HCT116 (cell line): ENCODE measurements around the gene USP36. TPM values are rescaled to one million over a fixed set of nuclear protein-coding genes. Genes with fewer than 3 reads are reported as not detected.

Experiments
- ATAC-seq: fragments of 200-7000 bp; cut with Tn5 transposase; 2 replicates; pipeline ENCODE4 v1.9.1; 2020; ENCODE audit warnings: mild to moderate bottlenecking, moderate library complexity
- BruUV-seq: library from RNA; stranded (reverse); fragments of 400-500 nt; replicated peaks from 2 replicates; lab custom pipeline; 2021; lab: Mats Ljungman, UMichigan
- CTCF ChIA-PET: fragments of 300-600 bp; sonication (Branson Sonifier 250); formaldehyde crosslinking; loops from one replicate; lab custom pipeline; 2021; ENCODE audit warnings: antibody characterized with exemption; lab: Charles Lee
- POLR2A ChIA-PET: fragments of 300-600, 350-600 bp; sonication (Branson Sonifier 250); formaldehyde crosslinking; loops from one replicate; lab custom pipeline; 2021; ENCODE audit warnings: antibody characterized with exemption; lab: Charles Lee
- RAD21 ChIA-PET, 2 experiments: fragments of 300-600 bp; sonication (Branson Sonifier 250); formaldehyde crosslinking; loops; one replicate each; lab custom pipeline; 2023; ENCODE audit warnings: low total read pairs in 2 of 2; ENCODE audit not compliant: uncharacterized antibody in 2 of 2, unreplicated experiment in 2 of 2, low non-redundant PET in 1 of 2; lab: Charles Lee
- DNase-seq: peaks from one replicate; pipeline ENCODE4 v3.0.0-alpha.2; 2010; ENCODE audit warnings: low read depth, low spot score
- H2AFZ ChIP-seq: fragments of 200-600 bp; shearing (Covaris generic), sonication (generic); 2 replicates; pipeline ENCODE4 v1.6.1; 2017; ENCODE audit warnings: low read depth, mixed run types, mixed read lengths, antibody characterized with exemption, low read length; ENCODE audit not compliant: poor library complexity, severe bottlenecking
- H3K27ac ChIP-seq: 2 replicates; pipeline ENCODE4 v1.5.1; 2012; ENCODE audit warnings: low read depth, low read length
- H3K27me3 ChIP-seq: fragments of 200-600 bp; sonication (generic); 2 replicates; pipeline ENCODE4 v1.6.1; 2016; ENCODE audit warnings: mixed run types, low read length, mixed read lengths; ENCODE audit not compliant: insufficient read depth
- H3K36me3 ChIP-seq, 2 experiments: fragments of 200-500 bp in 1 of 2; fragments of 200-600 bp in 1 of 2; sonication (Bioruptor generic) in 1 of 2; sonication (generic) in 1 of 2; 2 replicates each; pipeline versions ENCODE4 v1.5.1 to v1.6.1; 2014 to 2016; ENCODE audit warnings: low read length in 2 of 2, inconsistent platforms in 1 of 2, mixed read lengths in 1 of 2, mixed run types in 1 of 2; ENCODE audit not compliant: insufficient read depth in 2 of 2, control insufficient read depth in 1 of 2
- H3K4me1 ChIP-seq, 2 experiments: fragments of 200-600 bp in 1 of 2; sonication (generic) in 1 of 2; 2 replicates each; pipeline versions ENCODE4 v1.5.1 to v1.6.1; 2012 to 2017; ENCODE audit warnings: low read length in 2 of 2, inconsistent platforms in 1 of 2, mild to moderate bottlenecking in 1 of 2, mixed read lengths in 1 of 2, mixed run types in 1 of 2, moderate library complexity in 1 of 2; ENCODE audit not compliant: insufficient read depth in 2 of 2, control insufficient read depth in 1 of 2
- H3K4me2 ChIP-seq: fragments of 200-600 bp; sonication (generic); 2 replicates; pipeline ENCODE4 v1.6.1; 2017; ENCODE audit warnings: mixed run types, low read length, mixed read lengths
- H3K4me3 ChIP-seq, 2 experiments: fragments of 200-600 bp in 1 of 2; sonication (generic) in 1 of 2; replicated peaks in 1 of 2; 2 replicates each; pipeline ENCODE4 v1.5.1; 2011 to 2016; ENCODE audit warnings: low read length in 2 of 2, control low read depth in 1 of 2, low read depth in 1 of 2, mild to moderate bottlenecking in 1 of 2, mixed read lengths in 1 of 2, mixed run types in 1 of 2
- H3K79me2 ChIP-seq: fragments of 200-600 bp; sonication (generic); 2 replicates; pipeline ENCODE4 v1.6.1; 2017; ENCODE audit warnings: mild to moderate bottlenecking, mixed run types, low read length, moderate library complexity, mixed read lengths; ENCODE audit not compliant: insufficient read depth
- H3K9ac ChIP-seq: fragments of 200-600 bp; sonication (generic); 2 replicates; pipeline ENCODE4 v1.6.1; 2016; ENCODE audit warnings: low read length, mixed read lengths
- H3K9me2 ChIP-seq: fragments of 200-600 bp; sonication (generic), shearing (Covaris generic); 2 replicates; pipeline ENCODE4 v1.6.1; 2017; ENCODE audit warnings: mixed run types, mild to moderate bottlenecking, moderate library complexity; ENCODE audit not compliant: insufficient read depth
- H3K9me3 ChIP-seq, 2 experiments: fragments of 200-500 bp in 1 of 2; fragments of 200-600 bp in 1 of 2; sonication (Bioruptor generic) in 1 of 2; sonication (generic) in 1 of 2; 2 replicates each; pipeline ENCODE4 v1.6.1; 2014 to 2017; ENCODE audit warnings: low read length in 2 of 2, mixed read lengths in 2 of 2, inconsistent platforms in 1 of 2, low read depth in 1 of 2, mild to moderate bottlenecking in 1 of 2, mixed run types in 1 of 2, moderate library complexity in 1 of 2; ENCODE audit not compliant: control insufficient read depth in 1 of 2, insufficient read depth in 1 of 2
- H4K20me1 ChIP-seq: fragments of 200-600 bp; sonication (generic), shearing (Covaris generic); 2 replicates; pipeline ENCODE4 v1.6.1; 2017; ENCODE audit warnings: mixed run types, mild to moderate bottlenecking, moderate library complexity; ENCODE audit not compliant: insufficient read depth
- CBX3 ChIP-seq: IDR thresholded peaks from 2 replicates; pipeline ENCODE4 v1.6.1; 2012; ENCODE audit warnings: low read depth
- CEBPB ChIP-seq: IDR thresholded peaks from 2 replicates; pipeline ENCODE4 v1.6.1; 2012; ENCODE audit warnings: low read depth
- EGR1 ChIP-seq: IDR thresholded peaks from 2 replicates; pipeline ENCODE4 v1.6.1; 2012; ENCODE audit warnings: low read depth
- POLR2A ChIP-seq: IDR thresholded peaks from 2 replicates; pipeline ENCODE4 v1.7.0; 2011; ENCODE audit warnings: borderline replicate concordance; ENCODE audit not compliant: insufficient read depth, insufficient read length; ENCODE audit errors: extremely low read depth
- RAD21 ChIP-seq: IDR thresholded peaks from 2 replicates; pipeline ENCODE4 v1.6.1; 2012; ENCODE audit warnings: low read depth, mild to moderate bottlenecking
- SIN3A ChIP-seq: IDR thresholded peaks from 2 replicates; pipeline ENCODE4 v1.6.1; 2012; ENCODE audit warnings: low read depth
- SP1 ChIP-seq: IDR thresholded peaks from 2 replicates; pipeline ENCODE4 v1.6.1; 2012; ENCODE audit warnings: low read depth
- SRF ChIP-seq: IDR thresholded peaks from 2 replicates; pipeline ENCODE4 v1.6.1; 2012; ENCODE audit warnings: low read depth
- TCF7L2 ChIP-seq: IDR thresholded peaks from 2 replicates; pipeline ENCODE4 v1.7.0; 2011; ENCODE audit warnings: borderline replicate concordance, inconsistent platforms; ENCODE audit not compliant: insufficient read depth, insufficient read length; ENCODE audit errors: extremely low read depth
- YY1 ChIP-seq: IDR thresholded peaks from 2 replicates; pipeline ENCODE4 v1.6.1; 2011; ENCODE audit warnings: low read length, low read depth, moderate library complexity, mild to moderate bottlenecking; ENCODE audit not compliant: insufficient replicate concordance; ENCODE audit errors: extremely low read depth
- ZNF274 ChIP-seq: fragments of 200-500 bp; sonication (Bioruptor generic); IDR thresholded peaks from 2 replicates; pipeline ENCODE4 v1.6.1; 2014; ENCODE audit warnings: mild to moderate bottlenecking, low read depth, low read length, inconsistent platforms
- intact Hi-C: fragments of 100-400 bp; cut with micrococcal nuclease; formaldehyde crosslinking; loops from 2 replicates; pipeline ENCODE4 v1.10.0; 2022
- total RNA-seq: library from RNA; stranded (reverse); gene quantifications from one replicate; pipeline ENCODE4 v1.2.1, GENCODE V29; 2021; ENCODE audit not compliant: unreplicated experiment
- TF ChIP-seq, protein P1 (sequence below): IDR thresholded peaks from 2 replicates; pipeline ENCODE4 v1.6.1; 2012
- TF ChIP-seq, protein P2 (sequence below): IDR thresholded peaks from 2 replicates; pipeline ENCODE4 v1.6.1; 2011; ENCODE audit warnings: mild to moderate bottlenecking, low read length, moderate library complexity; ENCODE audit not compliant: insufficient replicate concordance; ENCODE audit errors: extremely low read depth
- TF ChIP-seq, protein P3 (sequence below): IDR thresholded peaks from 2 replicates; pipeline ENCODE4 v1.6.1; 2012; ENCODE audit warnings: low read depth
- TF ChIP-seq, protein P4 (sequence below), 3 experiments: fragments of 200-600 bp in 1 of 3; sonication (generic) in 1 of 3; IDR thresholded peaks in 2 of 3; conservative IDR thresholded peaks in 1 of 3; 2 replicates each; pipeline ENCODE4 v1.5.1; 2012 to 2017; ENCODE audit warnings: low read depth in 2 of 3, low read length in 2 of 3, antibody characterized with exemption in 1 of 3, borderline replicate concordance in 1 of 3, control low read depth in 1 of 3, mild to moderate bottlenecking in 1 of 3, mixed read lengths in 1 of 3, mixed run types in 1 of 3, moderate library complexity in 1 of 3; ENCODE audit not compliant: insufficient read depth in 1 of 3

Gene USP36
- total RNA-seq, 1 experiment from 2014 or later: 104 TPM

DNA sequence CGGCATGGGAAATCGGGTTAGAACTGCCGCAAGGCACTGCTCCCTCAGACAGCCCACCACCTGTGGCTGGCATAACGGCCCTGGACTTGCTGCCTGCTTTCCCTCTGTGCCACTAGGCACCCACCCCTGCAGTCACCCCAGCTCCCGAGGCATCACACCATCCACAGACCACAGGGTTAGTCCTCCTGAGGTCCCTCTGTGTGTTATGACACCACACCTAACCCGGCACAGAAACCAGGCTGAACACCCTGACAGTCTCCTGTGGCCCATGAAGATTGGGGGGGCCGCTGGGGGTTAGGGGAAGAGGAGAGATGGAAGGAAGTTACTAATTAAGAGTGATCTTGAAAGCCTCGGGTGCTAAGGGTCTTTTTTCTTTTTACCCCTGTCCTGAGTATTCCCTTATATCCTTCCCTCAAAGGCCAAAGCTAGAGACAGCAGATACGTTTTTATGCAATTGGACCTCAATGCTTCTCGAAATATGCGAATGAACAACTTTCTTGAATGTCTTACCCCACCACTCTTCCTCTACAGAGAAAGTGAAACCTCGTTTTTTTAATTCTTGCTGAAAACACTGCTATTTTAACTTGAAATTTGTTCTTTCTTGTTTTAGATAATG lies 65.5 kb downstream of the USP36 start:
- Histone ChIP-seq H3K4me2 (no peak overlapping the region), H3K79me2 (peaks cover 59% of the 10 kb centered on the region), H2AFZ (no peak overlapping the region), H3K36me3 (no peaks in the 10 kb centered on the region), H3K9me3 (no peaks in the 10 kb centered on the region), H3K4me1 (peaks cover 22 to 36% of the 10 kb centered on the region in 2 experiments), H3K27ac (no peak overlapping the region), H3K9ac (no peak overlapping the region), H4K20me1 (no peaks in the 10 kb centered on the region), H3K27me3 (no peaks in the 10 kb centered on the region), H3K4me3 (no peak overlapping the region), H3K9me2 (no peaks in the 10 kb centered on the region)
- RAD21 ChIA-PET: no interaction called here
- BruUV-seq: no TSS peak
- CTCF ChIA-PET: no interaction called here
- ATAC-seq: no peak
- TF ChIP-seq SP1 (no peak), SIN3A (no peak), CBX3 (no peak), RAD21 (no peak), POLR2A (no peak), CEBPB (no peak), YY1 (no peak), EGR1 (no peak), SRF (no peak), TCF7L2 (no peak), ZNF274 (no peak)
- TF ChIP-seq, protein P1, sequence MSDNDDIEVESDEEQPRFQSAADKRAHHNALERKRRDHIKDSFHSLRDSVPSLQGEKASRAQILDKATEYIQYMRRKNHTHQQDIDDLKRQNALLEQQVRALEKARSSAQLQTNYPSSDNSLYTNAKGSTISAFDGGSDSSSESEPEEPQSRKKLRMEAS: no peak
- TF ChIP-seq, protein P2, sequence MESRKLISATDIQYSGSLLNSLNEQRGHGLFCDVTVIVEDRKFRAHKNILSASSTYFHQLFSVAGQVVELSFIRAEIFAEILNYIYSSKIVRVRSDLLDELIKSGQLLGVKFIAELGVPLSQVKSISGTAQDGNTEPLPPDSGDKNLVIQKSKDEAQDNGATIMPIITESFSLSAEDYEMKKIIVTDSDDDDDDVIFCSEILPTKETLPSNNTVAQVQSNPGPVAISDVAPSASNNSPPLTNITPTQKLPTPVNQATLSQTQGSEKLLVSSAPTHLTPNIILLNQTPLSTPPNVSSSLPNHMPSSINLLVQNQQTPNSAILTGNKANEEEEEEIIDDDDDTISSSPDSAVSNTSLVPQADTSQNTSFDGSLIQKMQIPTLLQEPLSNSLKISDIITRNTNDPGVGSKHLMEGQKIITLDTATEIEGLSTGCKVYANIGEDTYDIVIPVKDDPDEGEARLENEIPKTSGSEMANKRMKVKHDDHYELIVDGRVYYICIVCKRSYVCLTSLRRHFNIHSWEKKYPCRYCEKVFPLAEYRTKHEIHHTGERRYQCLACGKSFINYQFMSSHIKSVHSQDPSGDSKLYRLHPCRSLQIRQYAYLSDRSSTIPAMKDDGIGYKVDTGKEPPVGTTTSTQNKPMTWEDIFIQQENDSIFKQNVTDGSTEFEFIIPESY: no peak
- TF ChIP-seq, protein P3, sequence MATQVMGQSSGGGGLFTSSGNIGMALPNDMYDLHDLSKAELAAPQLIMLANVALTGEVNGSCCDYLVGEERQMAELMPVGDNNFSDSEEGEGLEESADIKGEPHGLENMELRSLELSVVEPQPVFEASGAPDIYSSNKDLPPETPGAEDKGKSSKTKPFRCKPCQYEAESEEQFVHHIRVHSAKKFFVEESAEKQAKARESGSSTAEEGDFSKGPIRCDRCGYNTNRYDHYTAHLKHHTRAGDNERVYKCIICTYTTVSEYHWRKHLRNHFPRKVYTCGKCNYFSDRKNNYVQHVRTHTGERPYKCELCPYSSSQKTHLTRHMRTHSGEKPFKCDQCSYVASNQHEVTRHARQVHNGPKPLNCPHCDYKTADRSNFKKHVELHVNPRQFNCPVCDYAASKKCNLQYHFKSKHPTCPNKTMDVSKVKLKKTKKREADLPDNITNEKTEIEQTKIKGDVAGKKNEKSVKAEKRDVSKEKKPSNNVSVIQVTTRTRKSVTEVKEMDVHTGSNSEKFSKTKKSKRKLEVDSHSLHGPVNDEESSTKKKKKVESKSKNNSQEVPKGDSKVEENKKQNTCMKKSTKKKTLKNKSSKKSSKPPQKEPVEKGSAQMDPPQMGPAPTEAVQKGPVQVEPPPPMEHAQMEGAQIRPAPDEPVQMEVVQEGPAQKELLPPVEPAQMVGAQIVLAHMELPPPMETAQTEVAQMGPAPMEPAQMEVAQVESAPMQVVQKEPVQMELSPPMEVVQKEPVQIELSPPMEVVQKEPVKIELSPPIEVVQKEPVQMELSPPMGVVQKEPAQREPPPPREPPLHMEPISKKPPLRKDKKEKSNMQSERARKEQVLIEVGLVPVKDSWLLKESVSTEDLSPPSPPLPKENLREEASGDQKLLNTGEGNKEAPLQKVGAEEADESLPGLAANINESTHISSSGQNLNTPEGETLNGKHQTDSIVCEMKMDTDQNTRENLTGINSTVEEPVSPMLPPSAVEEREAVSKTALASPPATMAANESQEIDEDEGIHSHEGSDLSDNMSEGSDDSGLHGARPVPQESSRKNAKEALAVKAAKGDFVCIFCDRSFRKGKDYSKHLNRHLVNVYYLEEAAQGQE: no peak
- TF ChIP-seq, protein P4, sequence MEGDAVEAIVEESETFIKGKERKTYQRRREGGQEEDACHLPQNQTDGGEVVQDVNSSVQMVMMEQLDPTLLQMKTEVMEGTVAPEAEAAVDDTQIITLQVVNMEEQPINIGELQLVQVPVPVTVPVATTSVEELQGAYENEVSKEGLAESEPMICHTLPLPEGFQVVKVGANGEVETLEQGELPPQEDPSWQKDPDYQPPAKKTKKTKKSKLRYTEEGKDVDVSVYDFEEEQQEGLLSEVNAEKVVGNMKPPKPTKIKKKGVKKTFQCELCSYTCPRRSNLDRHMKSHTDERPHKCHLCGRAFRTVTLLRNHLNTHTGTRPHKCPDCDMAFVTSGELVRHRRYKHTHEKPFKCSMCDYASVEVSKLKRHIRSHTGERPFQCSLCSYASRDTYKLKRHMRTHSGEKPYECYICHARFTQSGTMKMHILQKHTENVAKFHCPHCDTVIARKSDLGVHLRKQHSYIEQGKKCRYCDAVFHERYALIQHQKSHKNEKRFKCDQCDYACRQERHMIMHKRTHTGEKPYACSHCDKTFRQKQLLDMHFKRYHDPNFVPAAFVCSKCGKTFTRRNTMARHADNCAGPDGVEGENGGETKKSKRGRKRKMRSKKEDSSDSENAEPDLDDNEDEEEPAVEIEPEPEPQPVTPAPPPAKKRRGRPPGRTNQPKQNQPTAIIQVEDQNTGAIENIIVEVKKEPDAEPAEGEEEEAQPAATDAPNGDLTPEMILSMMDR (IDR thresholded peaks at IDR 0.05 in 2 of 3, conservative IDR thresholded peaks at IDR 0.05 in 1 of 3; ENCODE audit: borderline replicate concordance in 1 of 3, insufficient read depth in 1 of 3, low read depth in 2 of 3, low read length in 2 of 3): no peak
- POLR2A ChIA-PET: interaction anchor here (0.7 kb wide), 1 partner anchor 9 kb away, joined by 3 read pairs; no protein-coding TSS in a partner anchor
- DNase-seq: no peak
- intact Hi-C loops: no loop called here
